Peyer's patch (tissue), 4 donors: ENCODE measurements around the gene STK40.

Experiments
- POLR2A ChIP-seq, 2 donors: fragments of 450-650 bp; IDR thresholded peaks; one replicate each; pipeline ENCODE4 v1.5.1; 2017; ENCODE audit warnings: antibody characterized with exemption in 2 of 2, mild to moderate bottlenecking in 2 of 2, moderate library complexity in 2 of 2
- TF ChIP-seq, protein P1 (sequence below), 6 experiments: fragments of 450-650 bp in 4 of 6; fragments of 200-600 bp in 2 of 6; sonication (generic) in 1 of 6; IDR thresholded peaks; one replicate each; pipeline ENCODE4 v1.5.1; 2017 to 2019; ENCODE audit warnings: antibody characterized with exemption in 6 of 6, mild to moderate bottlenecking in 3 of 6, moderate library complexity in 1 of 6

DNA sequence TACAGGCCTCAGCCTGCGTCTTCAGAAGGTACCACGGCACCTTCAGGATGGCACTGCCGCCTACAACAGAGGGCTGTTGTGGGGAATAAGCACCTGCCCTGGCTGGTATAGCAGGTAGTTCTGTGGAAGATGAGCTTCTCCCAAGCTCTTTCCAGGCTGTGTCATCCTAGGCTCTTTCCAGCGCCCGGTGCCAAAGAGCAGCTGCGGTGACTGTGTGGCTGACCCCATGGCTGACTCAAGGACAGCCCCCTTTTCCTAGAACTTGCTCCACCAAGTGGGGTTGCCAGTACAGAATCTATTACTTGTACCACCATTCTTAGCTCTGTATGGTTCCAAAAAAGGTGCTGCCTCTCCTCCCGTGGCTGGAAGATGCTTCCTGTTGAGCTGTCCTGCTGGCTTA, 40.4 kb downstream of the STK40 start:
- TF ChIP-seq, protein P1, sequence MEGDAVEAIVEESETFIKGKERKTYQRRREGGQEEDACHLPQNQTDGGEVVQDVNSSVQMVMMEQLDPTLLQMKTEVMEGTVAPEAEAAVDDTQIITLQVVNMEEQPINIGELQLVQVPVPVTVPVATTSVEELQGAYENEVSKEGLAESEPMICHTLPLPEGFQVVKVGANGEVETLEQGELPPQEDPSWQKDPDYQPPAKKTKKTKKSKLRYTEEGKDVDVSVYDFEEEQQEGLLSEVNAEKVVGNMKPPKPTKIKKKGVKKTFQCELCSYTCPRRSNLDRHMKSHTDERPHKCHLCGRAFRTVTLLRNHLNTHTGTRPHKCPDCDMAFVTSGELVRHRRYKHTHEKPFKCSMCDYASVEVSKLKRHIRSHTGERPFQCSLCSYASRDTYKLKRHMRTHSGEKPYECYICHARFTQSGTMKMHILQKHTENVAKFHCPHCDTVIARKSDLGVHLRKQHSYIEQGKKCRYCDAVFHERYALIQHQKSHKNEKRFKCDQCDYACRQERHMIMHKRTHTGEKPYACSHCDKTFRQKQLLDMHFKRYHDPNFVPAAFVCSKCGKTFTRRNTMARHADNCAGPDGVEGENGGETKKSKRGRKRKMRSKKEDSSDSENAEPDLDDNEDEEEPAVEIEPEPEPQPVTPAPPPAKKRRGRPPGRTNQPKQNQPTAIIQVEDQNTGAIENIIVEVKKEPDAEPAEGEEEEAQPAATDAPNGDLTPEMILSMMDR (IDR thresholded peaks at IDR 0.05) = no peak
- no peak for TF ChIP-seq POLR2A (IDR thresholded peaks at IDR 0.05)
